ENCODE results near the gene COPZ2. TPM values are rescaled to one million over a fixed set of nuclear protein-coding genes. Genes with fewer than 3 reads are reported as not detected.

COPZ2 gene
- total RNA-seq, 1 experiment from 2014 or later = not detected

DNA sequence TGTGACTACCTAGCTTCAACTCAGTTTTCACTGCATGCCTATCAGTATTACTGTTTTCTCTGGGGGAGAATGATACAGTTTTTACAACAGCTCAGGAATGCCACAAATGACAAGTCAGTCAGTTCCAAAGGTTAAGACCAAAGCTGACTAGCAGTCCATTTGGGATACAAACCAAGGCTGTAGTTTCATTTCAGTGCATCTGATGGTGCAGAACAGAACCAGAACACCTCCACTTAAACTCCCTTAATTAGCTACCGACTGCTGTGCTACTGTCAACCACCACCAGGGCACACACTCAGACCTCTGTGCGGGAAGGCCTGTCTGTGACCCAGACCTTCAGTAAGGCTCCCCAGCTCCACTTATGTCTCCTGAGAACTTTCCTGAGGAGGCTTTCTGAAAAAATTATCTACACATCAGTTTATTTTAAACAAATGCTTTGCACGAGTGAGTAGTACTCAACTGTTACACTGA lies 30.9 kb upstream of the COPZ2 start:
- Histone ChIP-seq H3K9me3 (ENCODE audit: control insufficient read depth in 1 of 2, insufficient read depth in 1 of 2, low read depth in 1 of 2, low read length in 2 of 2) (no peaks in the 10 kb centered on the region), H3K4me2 (ENCODE audit: low read length) (no peak overlapping the region), H3K4me3 (replicated peaks in 1 of 2; ENCODE audit: low read depth in 1 of 2, low read length in 2 of 2) (no peak overlapping the region), H3K27ac (ENCODE audit: low read depth, low read length) (no peak overlapping the region), H3K9me2 (ENCODE audit: insufficient read depth) (no peaks in the 10 kb centered on the region), H4K20me1 (ENCODE audit: insufficient read depth) (no peaks in the 10 kb centered on the region; the same call in 1 of the 2 replicates), H2AFZ (ENCODE audit: low read depth, low read length, poor library complexity, severe bottlenecking) (no peak overlapping the region), H3K79me2 (ENCODE audit: insufficient read depth, low read length) (peaks cover 5% of the 10 kb centered on the region; the same call in 1 of the 2 replicates), H3K4me1 (ENCODE audit: control insufficient read depth in 1 of 2, insufficient read depth in 2 of 2, low read length in 2 of 2) (no peaks in the 10 kb centered on the region), H3K9ac (ENCODE audit: low read length) (no peak overlapping the region), H3K36me3 (ENCODE audit: control insufficient read depth in 1 of 2, insufficient read depth in 2 of 2, low read length in 2 of 2) (peaks cover 35 to 41% of the 10 kb centered on the region in 2 experiments), H3K27me3 (ENCODE audit: insufficient read depth, low read length) (no peaks in the 10 kb centered on the region)
- peak; percentile 88 for ATAC-seq
- CTCF ChIA-PET = interaction anchor here (0.9 to 3.1 kb wide), 15 partner anchors 8 to 284 kb away, joined by 3 to 32 read pairs (median 4); partner anchors contain the start of gene NFE2L1
- intact Hi-C loops (cut with micrococcal nuclease) = no loop called here
- BruUV-seq (replicated peaks) = no TSS peak
- TF ChIP-seq RAD21 (IDR thresholded peaks at IDR 0.05; ENCODE audit: low read depth) = peak; percentile 27; the same call in 1 of the 2 replicates
- TF ChIP-seq, protein P1, sequence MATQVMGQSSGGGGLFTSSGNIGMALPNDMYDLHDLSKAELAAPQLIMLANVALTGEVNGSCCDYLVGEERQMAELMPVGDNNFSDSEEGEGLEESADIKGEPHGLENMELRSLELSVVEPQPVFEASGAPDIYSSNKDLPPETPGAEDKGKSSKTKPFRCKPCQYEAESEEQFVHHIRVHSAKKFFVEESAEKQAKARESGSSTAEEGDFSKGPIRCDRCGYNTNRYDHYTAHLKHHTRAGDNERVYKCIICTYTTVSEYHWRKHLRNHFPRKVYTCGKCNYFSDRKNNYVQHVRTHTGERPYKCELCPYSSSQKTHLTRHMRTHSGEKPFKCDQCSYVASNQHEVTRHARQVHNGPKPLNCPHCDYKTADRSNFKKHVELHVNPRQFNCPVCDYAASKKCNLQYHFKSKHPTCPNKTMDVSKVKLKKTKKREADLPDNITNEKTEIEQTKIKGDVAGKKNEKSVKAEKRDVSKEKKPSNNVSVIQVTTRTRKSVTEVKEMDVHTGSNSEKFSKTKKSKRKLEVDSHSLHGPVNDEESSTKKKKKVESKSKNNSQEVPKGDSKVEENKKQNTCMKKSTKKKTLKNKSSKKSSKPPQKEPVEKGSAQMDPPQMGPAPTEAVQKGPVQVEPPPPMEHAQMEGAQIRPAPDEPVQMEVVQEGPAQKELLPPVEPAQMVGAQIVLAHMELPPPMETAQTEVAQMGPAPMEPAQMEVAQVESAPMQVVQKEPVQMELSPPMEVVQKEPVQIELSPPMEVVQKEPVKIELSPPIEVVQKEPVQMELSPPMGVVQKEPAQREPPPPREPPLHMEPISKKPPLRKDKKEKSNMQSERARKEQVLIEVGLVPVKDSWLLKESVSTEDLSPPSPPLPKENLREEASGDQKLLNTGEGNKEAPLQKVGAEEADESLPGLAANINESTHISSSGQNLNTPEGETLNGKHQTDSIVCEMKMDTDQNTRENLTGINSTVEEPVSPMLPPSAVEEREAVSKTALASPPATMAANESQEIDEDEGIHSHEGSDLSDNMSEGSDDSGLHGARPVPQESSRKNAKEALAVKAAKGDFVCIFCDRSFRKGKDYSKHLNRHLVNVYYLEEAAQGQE (IDR thresholded peaks at IDR 0.05; ENCODE audit: low read depth) = no peak
- TF ChIP-seq TCF7L2 (IDR thresholded peaks at IDR 0.05; ENCODE audit: borderline replicate concordance, extremely low read depth, insufficient read depth, insufficient read length) = no peak
- no peak for TF ChIP-seq CBX3 (IDR thresholded peaks at IDR 0.05; ENCODE audit: low read depth)
- no peak for TF ChIP-seq POLR2AphosphoS5 (IDR thresholded peaks at IDR 0.05; ENCODE audit: low read depth, low read length)
- TF ChIP-seq POLR2A (IDR thresholded peaks at IDR 0.05; ENCODE audit: borderline replicate concordance, extremely low read depth, insufficient read depth, insufficient read length) = no peak
- TF ChIP-seq, protein P2, sequence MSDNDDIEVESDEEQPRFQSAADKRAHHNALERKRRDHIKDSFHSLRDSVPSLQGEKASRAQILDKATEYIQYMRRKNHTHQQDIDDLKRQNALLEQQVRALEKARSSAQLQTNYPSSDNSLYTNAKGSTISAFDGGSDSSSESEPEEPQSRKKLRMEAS (IDR thresholded peaks at IDR 0.05) = no peak
- no peak for TF ChIP-seq EZH2phosphoT487 (IDR thresholded peaks at IDR 0.05; ENCODE audit: borderline replicate concordance)
- no peak for TF ChIP-seq SRF (IDR thresholded peaks at IDR 0.05; ENCODE audit: low read depth)
- TF ChIP-seq YY1 (IDR thresholded peaks at IDR 0.05; ENCODE audit: extremely low read depth, insufficient replicate concordance, low read depth, low read length) = no peak
- TF ChIP-seq, protein P3, sequence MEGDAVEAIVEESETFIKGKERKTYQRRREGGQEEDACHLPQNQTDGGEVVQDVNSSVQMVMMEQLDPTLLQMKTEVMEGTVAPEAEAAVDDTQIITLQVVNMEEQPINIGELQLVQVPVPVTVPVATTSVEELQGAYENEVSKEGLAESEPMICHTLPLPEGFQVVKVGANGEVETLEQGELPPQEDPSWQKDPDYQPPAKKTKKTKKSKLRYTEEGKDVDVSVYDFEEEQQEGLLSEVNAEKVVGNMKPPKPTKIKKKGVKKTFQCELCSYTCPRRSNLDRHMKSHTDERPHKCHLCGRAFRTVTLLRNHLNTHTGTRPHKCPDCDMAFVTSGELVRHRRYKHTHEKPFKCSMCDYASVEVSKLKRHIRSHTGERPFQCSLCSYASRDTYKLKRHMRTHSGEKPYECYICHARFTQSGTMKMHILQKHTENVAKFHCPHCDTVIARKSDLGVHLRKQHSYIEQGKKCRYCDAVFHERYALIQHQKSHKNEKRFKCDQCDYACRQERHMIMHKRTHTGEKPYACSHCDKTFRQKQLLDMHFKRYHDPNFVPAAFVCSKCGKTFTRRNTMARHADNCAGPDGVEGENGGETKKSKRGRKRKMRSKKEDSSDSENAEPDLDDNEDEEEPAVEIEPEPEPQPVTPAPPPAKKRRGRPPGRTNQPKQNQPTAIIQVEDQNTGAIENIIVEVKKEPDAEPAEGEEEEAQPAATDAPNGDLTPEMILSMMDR (IDR thresholded peaks at IDR 0.05 in 2 of 3, conservative IDR thresholded peaks at IDR 0.05 in 1 of 3; ENCODE audit: borderline replicate concordance in 1 of 3, insufficient read depth in 1 of 3, low read depth in 2 of 3, low read length in 2 of 3) = peak in 2 of 3 experiments; percentile 64 to 66; a peak in 4 of 6 replicates
- TF ChIP-seq, protein P4, sequence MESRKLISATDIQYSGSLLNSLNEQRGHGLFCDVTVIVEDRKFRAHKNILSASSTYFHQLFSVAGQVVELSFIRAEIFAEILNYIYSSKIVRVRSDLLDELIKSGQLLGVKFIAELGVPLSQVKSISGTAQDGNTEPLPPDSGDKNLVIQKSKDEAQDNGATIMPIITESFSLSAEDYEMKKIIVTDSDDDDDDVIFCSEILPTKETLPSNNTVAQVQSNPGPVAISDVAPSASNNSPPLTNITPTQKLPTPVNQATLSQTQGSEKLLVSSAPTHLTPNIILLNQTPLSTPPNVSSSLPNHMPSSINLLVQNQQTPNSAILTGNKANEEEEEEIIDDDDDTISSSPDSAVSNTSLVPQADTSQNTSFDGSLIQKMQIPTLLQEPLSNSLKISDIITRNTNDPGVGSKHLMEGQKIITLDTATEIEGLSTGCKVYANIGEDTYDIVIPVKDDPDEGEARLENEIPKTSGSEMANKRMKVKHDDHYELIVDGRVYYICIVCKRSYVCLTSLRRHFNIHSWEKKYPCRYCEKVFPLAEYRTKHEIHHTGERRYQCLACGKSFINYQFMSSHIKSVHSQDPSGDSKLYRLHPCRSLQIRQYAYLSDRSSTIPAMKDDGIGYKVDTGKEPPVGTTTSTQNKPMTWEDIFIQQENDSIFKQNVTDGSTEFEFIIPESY (IDR thresholded peaks at IDR 0.05; ENCODE audit: extremely low read depth, insufficient replicate concordance, low read length) = no peak
- POLR2A ChIA-PET = interaction anchor here (1.0 to 13.2 kb wide), 2 partner anchors 19 to 42 kb away, joined by 3 to 114 read pairs; partner anchors contain the start of gene NFE2L1
- RAD21 ChIA-PET (ENCODE audit: low non-redundant PET in 1 of 2, low total read pairs in 2 of 2, uncharacterized antibody in 2 of 2, unreplicated experiment in 2 of 2) = no interaction called here
- DNase-seq (ENCODE audit: low read depth, low spot score) = no peak

Measured in HCT116 (cell line).